NCI-H460 (cell line): ENCODE results near the gene CDK13. TPM values are rescaled to one million over a fixed set of nuclear protein-coding genes. Genes with fewer than 3 reads are reported as not detected.
A peak's percentile ranks its signal among the peaks of the same experiment; 100 is the strongest.
"Not testable (repeated sequence)": the region's sequence is repeated elsewhere in the genome, so short reads cannot be mapped to it uniquely, and the experiment has no call there.

Experiments
- DNase-seq: peaks from one replicate; pipeline ENCODE4 v3.0.0-alpha.2; 2016; ENCODE audit warnings: low read depth; ENCODE audit errors: extremely low read depth
- polyA plus RNA-seq: library from polyadenylated mRNA; depleted of rRNA; stranded (reverse); fragments of >200 nt; gene quantifications from 2 replicates; pipeline ENCODE4 v1.2.3, GENCODE V29; 2014; cell fraction: nucleus; rRNA removed
- total RNA-seq: library from RNA; depleted of rRNA; stranded (reverse); fragments of >200 nt; shearing (Covaris generic); gene quantifications from 2 replicates; pipeline ENCODE4 v1.2.3, GENCODE V29; 2014; rRNA removed

Gene CDK13
- 50.3 and 51.5 TPM in 2 replicates for total RNA-seq
- 15.1 and 20.0 TPM in 2 replicates for polyA plus RNA-seq

GRCh38 chr7:39949971-39950472 lies at the start of gene CDK13:
Gene CDK13 (plus strand): TSS chr7:39950256. CDS start chr7:39950642, 386 bp downstream.
- peak; percentile 81 for DNase-seq

DNA sequence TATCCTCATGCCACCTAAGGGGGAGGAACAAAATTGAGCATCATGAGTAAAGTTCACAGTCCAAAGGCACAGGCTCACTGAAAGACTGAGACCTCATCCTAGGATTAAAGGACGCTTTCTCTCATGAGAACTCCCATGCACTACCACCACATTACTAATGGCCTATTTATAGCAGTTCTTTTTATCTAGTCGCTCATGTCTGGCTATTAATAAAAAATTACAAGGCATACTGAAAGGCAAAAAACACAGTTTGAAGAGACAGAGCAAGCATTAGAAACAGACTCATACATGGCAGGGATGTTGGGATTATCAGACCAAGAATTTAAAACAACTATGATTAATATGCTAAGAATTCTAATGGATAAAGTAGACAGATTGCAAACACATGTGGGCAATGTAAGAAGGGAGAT lies 46.0 kb upstream of the CDK13 start:
- DNase-seq: no peak

- DNase-seq: no peak
Observed at GRCh38 chr7:39908141-39908540, 41.9 kb upstream of the CDK13 start.

- no peak for DNase-seq
Observed at GRCh38 chr7:39908973-39909372, 41.1 kb upstream of the CDK13 start.

GRCh38 chr7:39909526-39909925 lies 40.5 kb upstream of the CDK13 start:
- DNase-seq: no peak

DNA sequence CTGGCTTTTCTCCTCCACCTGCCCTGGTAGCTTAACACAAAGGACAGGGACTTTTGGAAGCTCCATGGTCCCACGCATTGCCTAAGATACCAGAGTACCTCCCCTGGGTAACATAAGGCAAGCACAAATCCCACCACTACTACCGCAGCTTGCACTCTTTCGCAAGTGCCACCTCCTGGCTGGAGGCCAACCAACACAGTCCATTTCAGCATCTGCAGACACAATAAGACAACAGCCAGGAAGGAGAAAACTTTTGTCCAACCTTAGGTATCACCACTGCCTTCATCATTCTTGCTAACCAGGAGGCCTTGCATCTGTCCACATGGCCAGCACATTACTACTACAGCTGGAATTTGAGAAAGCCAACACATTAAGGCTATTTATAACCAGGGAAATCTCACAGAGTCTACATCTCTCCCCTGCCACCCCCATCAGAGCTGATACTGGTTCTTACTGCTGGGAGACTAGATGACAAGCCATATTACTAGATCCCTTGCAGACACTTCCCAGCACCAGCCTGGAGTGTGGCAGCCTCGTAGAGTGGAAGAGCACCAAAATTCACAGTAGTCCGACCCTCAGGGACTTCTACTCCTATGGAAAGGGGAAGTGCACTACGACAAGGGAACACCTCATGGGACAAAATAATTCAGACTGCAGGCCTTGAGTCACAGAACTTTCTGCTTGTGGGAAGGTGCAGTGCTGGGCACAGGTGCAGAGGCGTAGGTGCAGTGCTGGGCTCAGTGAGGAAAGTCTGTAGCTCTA lies 39.8 kb upstream of the CDK13 start:
- DNase-seq: no peak

GRCh38 chr7:39911167-39911566 lies 38.9 kb upstream of the CDK13 start:
- no peak for DNase-seq

GRCh38 chr7:39915847-39916246 lies 34.2 kb upstream of the CDK13 start:
- DNase-seq: not testable (repeated sequence)

- no peak for DNase-seq
Observed at GRCh38 chr7:39919646-39920045, 30.4 kb upstream of the CDK13 start.

- no peak for DNase-seq
Observed at GRCh38 chr7:39921506-39922175, 28.4 kb upstream of the CDK13 start.

DNA sequence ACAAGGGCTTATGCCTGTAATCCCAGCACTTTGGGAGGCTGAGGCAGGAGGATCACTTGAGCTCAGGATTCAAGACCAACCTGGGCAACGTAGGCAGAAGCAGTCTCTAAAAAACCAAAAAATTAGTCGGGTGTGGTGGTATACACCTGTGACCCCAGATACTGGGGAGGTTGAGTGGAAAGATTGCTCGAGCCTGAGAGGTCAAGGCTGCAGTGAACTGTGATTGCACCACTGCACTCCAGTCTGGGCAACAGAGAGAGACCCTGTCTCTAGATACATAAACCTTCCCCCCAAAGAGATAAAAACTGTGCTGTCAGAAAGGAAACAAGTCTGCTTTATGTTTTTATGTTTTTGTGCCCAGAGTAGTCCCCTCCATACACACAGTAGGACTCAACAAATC lies 27.5 kb upstream of the CDK13 start:
- no peak for DNase-seq

DNA sequence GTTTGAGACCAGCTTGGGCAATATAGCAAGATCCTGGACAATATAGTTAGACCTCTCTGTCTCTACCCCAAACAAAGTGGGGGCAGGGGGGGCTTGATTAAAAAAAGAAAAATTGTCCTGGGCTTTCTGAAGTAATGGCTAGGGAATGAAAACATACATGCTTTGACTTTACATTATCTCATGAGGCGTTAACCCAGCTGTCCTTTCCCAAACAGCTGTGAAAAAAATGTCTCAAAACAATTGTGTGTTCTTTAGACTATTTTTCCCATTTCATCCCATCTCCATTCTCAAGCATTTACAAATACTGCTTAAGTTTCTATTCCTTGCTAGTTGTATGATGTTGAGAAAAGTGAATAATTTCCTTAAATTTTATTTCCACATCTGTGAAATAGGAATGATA lies 27.0 kb upstream of the CDK13 start:
- no peak for DNase-seq

GRCh38 chr7:39924122-39924521 lies 25.9 kb upstream of the CDK13 start:
- DNase-seq: no peak

GRCh38 chr7:39926111-39926510 lies 23.9 kb upstream of the CDK13 start:
- DNase-seq: no peak

DNA sequence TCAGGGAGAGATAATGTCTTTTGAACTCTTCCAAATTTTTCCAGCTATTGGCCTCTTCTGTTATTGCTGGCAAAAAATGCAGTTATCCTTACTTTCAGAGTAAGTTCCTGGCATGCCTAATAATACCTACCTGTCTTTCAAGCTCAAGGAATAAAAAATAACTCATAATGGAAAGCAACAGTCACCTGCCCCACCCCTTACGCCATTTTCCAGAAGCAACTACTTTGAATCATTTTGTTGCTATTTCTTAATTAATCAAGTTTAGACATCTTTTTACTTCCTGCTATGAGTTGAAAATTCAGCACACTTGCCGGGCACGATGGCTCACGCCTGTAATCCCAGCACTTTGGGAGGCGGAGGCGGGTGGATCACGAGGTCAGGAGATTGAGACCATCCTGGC lies 23.0 kb upstream of the CDK13 start:
- DNase-seq: no peak

GRCh38 chr7:39934132-39934531 lies 15.9 kb upstream of the CDK13 start:
- DNase-seq: no peak

GRCh38 chr7:39936761-39937160 lies 13.3 kb upstream of the CDK13 start:
- no peak for DNase-seq

DNA sequence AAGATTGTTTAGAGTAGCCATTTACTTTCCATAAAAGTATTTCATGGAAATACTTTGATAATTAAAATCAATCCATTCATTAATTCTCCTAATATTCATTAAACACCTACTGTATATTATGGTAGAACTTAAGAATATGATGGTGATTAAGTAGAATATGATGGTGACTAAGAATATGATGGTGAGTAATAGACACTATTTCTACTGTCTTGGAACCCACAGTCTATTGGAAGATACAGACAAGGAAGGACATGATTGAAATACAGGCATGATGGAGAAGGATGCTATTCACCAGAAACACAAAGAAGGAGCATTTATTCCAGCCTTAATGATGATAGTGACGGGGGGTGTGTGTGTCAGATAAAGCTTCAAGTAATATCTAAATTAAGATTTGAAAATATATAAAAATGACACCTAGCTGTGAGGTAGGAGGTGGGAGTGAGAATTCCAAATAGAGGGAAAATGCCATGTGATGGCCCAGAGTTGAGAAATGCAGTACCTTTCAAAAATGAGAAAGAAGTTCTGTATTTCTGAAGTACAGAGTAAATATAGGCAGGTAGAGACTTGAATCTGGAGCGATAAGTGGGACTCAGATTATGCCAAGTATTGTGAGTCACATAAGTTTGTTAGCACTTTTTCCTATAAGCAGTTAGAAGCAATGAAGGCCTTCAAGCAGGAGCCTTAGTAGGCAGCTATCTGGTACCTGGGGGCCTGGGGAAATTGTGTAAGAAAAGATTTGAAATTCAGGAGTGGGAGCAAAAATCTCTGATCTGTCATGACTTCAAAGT lies 12.5 kb upstream of the CDK13 start:
- no peak for DNase-seq

DNA sequence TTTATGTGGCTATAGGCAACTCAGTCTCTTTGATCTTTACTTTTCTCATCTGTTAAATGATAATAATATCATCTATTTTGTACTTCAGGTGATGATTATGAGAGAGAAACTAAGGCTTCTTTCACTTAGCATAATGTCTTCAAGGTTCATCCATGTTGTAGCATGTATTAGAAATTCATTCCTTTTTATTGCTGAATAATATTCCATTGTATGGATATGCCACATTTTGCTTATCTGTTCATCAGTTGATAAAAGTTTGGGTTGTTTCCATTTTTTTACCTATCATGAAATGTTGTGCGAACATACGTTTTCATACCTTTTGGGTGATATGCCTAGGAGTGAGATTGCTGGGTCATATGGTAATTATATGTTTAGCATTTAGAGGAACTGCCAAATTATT lies 7.2 kb upstream of the CDK13 start:
- DNase-seq: no peak

DNA sequence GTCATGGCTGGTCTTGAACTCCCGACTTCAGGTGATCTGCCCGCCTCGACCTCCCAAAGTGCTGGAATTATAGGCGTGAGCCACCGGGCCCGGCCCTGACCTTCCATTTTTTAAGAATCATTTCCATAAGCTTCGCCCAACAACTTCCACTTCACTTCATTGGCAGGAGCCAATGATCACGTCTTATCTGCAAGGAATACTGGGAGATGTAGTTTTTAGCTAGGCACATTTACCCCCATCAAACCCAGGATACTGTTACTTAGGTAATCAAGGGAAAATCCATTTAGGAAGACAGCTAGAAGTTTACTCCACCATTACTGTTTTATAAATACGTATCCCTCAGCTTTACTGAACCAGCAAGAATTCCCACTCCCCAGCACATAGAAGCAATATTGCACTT lies 3.4 kb upstream of the CDK13 start:
- DNase-seq: no peak

DNA sequence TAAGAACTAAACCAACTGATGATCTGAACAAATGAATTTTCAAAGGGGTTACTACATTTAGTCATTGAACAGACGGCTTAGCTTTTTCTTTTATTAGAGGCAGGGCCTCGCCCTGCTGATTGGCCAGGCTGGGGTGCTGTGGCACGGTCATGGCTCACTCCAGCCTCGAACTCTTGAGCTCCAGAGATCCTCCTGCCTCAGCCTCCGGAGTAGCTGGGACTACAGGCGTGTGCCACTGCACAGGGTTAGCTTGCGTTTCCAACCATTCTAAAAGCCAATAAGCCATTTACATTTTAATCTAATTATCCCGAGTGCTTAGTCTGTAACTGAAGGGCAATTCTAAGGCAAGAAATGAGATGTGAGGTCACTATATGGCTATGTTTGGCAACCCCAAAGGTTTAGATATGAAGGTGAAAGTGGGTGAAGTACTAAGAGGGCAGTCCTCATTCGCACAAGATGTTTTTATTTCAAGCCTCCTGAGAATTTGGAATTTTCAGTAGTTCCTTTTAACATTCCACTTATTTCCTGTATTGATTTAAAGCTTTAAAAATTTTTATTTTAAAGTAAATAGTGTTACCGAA lies 1.6 kb upstream of the CDK13 start:
- no peak for DNase-seq
